Vagina (tissue), 2 donors: ENCODE measurements around the gene FAIM2.

Experiments used
- POLR2A ChIP-seq, 2 donors: fragments of 450-650 bp; IDR thresholded peaks; one replicate each; pipeline ENCODE4 v1.6.1; 2017; ENCODE audit warnings: antibody characterized with exemption in 2 of 2, mild to moderate bottlenecking in 2 of 2, moderate library complexity in 2 of 2
- POLR2AphosphoS5 ChIP-seq, 2 donors: sonication (generic); formaldehyde crosslinking; IDR thresholded peaks; one replicate each; pipeline ENCODE4 v1.9.0; 2017; ENCODE audit warnings: antibody characterized with exemption in 2 of 2, mild to moderate bottlenecking in 2 of 2, low read depth in 1 of 2; ENCODE audit not compliant: insufficient read depth in 1 of 2
- TF ChIP-seq, protein P1 (sequence below), 3 experiments: fragments of 450-650 bp in 2 of 3; fragments of 200-600 bp in 1 of 3; sonication (generic) in 1 of 3; IDR thresholded peaks; one replicate each; pipeline ENCODE4 v1.5.1; 2017 to 2019; ENCODE audit warnings: antibody characterized with exemption in 3 of 3, mild to moderate bottlenecking in 2 of 3, moderate library complexity in 2 of 3

DNA sequence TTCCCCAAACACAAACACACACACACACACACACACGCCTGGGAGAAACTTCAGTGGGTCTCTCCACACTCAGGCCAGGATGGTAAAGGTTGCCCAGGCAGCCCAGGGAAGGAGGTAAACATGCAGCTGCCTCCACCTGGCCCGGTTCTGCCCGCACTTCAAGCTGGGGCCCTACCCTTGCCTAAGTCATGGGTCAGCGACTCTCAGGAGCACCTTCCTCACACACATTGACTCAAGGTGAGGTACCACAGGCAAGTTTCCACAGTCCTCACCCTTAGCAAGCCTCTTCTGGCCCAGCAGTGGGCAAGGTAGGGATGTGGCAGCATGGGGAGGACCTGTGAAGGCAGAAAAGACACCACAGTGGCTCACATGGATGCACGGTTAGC is 14.1 kb upstream of the FAIM2 start:
- TF ChIP-seq, protein P1, sequence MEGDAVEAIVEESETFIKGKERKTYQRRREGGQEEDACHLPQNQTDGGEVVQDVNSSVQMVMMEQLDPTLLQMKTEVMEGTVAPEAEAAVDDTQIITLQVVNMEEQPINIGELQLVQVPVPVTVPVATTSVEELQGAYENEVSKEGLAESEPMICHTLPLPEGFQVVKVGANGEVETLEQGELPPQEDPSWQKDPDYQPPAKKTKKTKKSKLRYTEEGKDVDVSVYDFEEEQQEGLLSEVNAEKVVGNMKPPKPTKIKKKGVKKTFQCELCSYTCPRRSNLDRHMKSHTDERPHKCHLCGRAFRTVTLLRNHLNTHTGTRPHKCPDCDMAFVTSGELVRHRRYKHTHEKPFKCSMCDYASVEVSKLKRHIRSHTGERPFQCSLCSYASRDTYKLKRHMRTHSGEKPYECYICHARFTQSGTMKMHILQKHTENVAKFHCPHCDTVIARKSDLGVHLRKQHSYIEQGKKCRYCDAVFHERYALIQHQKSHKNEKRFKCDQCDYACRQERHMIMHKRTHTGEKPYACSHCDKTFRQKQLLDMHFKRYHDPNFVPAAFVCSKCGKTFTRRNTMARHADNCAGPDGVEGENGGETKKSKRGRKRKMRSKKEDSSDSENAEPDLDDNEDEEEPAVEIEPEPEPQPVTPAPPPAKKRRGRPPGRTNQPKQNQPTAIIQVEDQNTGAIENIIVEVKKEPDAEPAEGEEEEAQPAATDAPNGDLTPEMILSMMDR (IDR thresholded peaks at IDR 0.05) = no peak
- TF ChIP-seq POLR2A (IDR thresholded peaks at IDR 0.05) = no peak
- TF ChIP-seq POLR2AphosphoS5 (IDR thresholded peaks at IDR 0.05; ENCODE audit: insufficient read depth in 1 of 2, low read depth in 1 of 2) = no peak
